Measurements from ENCODE around the gene JADE1.

The JADE1 gene

GRCh38 chr4:128809477-128810330 lies at the start of gene JADE1:
Gene JADE1, plus strand, starts transcription at chr4:128809700. Its CDS starts 22,059 bp downstream, at chr4:128831759.
- peak; percentile 94 for DNase-seq (ENCODE audit: low spot score)

DNA sequence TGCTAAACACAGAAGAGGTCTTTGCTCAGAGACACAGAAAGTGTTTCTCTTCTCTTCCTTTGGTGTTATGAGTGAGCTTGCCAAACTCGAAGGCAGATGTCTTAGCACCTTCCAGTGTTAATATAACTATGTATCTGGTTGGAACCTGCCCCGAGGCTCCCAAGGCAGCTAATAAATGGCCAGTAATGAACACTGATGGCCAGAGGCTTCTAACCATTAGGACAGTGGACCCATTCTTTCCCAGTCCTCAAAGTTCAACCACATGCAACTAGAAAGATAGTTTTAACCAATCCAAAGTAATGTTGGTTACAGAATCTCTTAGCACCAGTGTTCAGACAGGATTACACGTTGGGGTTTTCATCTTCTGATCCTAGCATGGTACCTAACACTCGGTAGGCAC lies 42.7 kb upstream of the JADE1 start:
- DNase-seq (ENCODE audit: low spot score): no peak

- no peak for DNase-seq (ENCODE audit: low spot score)
Observed at GRCh38 chr4:128768373-128768996, 41.0 kb upstream of the JADE1 start.

DNA sequence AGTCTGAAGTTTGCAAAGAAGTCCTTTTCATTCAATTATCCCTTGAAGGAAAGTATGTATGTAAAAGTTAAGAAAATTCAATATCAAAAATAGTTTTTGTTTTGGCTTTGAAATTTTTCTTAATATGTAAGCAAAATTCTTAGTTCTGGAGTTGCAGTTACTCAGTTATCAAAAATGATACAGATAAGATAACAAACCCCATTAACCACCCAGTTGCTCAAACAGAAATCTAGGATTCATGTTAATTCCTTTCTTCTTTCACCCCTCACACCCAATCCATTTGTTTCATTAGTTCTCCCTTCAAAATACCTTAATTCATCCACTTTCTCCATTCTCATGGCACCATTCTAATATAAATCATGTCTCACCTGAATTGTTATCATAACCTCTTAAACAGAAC lies 40.5 kb upstream of the JADE1 start:
- no peak for DNase-seq (ENCODE audit: low spot score)

DNA sequence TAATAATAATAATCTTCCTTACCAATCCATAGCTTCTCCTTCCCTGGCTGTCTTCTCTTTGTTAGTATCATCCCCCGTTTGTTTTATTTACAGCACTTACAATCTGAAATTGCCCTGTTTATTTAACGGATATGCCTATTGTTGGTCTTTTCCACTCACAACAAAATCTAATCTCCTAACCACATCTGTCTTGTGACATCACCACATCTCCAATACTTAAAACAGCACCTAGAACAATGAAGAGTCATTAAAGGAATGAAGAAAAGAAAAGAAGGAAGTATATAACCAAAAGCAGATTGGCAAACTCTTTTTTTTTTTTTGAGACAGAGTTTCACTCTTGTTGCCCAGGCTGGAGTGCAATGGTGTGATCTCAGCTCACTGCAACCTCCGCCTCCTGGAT lies 38.7 kb upstream of the JADE1 start:
- DNase-seq (ENCODE audit: low spot score): no peak

GRCh38 chr4:128775477-128775876 lies 34.0 kb upstream of the JADE1 start:
- DNase-seq (ENCODE audit: low spot score): no peak

DNA sequence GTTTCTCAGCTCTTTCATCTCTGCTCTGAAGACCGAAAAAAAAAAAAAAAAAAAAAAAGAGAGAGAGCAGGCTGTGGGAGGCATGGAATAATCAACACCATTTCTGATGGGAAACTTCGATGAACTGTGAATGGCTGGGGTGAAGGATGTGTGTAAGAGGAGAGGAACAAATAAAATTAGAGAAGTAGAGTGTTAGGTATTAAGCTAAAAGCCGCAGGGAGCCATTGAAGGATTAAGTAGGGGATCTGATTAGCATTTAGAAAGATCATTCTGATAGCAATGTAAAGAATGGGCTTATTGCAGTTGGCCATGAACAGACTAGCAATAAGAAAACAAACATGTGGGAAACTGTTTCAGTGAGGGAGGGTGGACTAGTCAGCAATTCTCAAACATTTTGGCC lies 33.6 kb upstream of the JADE1 start:
- DNase-seq (ENCODE audit: low spot score): no peak

DNA sequence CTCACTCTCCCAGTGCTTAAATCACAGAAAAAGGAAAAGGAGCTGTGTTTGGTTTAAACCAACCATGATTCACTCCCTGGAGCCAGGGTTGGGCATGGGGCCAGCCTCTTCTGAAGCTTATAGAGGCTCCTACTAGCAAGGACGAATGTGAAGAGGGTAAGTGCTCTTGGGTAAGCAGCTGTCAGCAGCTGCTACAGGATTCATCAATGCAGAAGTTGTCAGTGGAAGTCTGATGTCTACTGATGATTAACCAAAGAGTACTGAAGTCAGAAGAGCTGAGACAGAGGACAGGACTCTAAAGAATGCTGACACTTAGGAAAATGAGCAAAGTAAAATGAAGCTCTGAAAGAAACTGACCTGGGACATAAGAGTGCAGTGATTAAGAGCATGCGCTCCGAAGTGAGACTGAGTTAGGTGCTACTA lies 32.7 kb upstream of the JADE1 start:
- DNase-seq (ENCODE audit: low spot score): no peak

- no peak for DNase-seq (ENCODE audit: low spot score)
Observed at GRCh38 chr4:128780688-128781087, 28.8 kb upstream of the JADE1 start.

DNA sequence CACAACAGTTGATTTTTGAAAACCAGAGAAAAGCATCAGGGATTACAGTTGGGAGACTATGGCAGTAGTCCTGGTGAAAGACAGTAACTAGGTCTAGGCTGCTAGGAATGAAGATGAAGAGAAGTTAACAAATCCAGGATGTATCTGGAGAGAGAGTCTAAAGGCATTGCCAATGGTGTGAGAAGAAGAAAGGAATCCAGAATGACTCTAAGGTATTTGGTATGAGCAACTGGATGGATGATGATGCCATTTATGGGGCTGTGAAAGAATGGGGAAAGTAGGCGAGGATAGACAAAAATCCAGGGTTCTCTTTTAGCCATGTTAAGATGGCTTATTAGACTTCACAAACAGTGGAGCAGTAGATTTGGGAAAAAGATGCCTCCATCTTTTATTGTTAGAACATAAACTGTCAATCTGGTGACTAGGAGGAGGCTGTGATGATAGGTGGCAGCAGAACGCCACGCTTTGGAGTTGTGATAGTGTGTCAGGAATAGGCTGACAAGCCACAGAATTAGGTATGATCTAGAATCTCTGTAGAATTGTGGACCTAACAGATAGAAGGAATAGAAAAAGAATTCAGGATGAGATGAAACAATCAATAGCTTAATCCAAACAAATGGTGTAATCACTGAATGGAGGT lies 27.3 kb upstream of the JADE1 start:
- peak; percentile 63 for DNase-seq (ENCODE audit: low spot score)

DNA sequence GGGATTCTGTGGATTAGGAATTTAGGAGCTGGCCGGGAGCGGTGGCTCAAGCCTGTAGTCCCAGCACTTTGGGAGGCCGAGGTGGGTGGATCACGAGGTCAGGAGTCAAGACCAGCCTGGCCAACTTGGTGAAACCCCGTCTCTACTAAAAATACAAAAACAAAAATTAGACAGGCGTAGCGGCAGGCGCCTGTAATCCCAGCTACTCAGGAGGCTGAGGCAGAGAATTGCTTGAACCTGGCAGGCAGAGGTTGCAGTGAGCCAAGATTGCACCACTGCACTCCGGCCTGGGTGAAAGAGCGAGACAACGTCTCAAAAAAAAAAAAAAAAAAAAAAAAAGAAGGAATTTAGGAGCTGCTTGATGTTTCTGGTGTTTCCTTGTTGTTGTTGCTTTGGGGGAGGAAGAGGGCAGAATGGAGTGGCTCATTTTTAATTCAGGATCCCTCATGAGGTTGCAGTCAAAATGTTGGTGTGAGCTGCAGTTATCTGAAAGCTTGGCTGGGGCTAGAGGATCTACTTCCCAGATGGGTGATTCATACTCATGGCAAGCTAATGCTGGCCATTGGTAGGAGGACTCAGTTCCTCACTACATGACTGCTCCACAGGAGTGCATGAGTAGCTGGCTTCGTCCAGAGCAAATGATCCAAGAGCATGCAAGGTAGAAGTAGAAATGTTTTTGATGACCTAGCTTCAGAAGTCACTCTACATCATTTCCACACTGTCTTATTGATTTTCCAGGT lies 26.5 kb upstream of the JADE1 start:
- no peak for DNase-seq (ENCODE audit: low spot score)

DNA sequence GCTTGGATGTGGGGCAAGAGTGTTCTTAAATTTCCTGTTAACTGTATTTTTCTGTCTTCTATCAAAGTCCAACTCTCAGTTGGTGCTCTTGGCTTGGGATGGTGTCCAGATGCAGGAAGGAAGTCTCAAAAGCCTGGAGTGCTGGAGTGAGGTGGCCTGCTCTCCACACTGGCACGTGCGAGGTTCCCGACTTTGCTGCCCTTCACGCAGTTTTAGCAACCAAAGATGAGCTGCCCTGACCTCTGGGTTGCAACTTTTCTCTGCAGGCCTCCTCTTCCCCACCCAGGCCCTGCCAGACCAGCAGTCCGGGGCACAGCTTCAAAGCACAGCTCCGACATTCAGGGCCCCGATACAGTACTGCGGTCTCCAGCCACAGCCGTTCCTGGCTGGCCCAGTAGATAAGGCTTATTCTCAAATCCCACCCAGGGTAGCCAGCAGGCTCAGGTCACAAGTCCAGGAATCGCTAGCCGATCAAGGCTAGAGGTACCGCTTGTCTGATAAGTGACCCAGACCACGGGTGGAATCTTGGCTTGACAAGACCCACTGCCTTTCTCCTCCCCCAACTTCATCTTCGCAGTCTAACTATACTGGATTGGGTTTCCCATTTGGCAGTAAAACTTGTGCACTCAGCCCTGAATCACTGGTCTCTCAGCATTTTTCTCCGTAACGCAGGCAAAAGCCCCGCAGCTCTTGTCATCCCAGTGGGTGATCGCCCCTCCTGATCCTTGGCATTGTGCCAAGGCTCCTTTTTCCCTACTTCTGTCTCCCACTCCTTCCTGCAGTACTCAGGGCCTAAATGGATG lies 21.8 kb upstream of the JADE1 start:
- no peak for DNase-seq (ENCODE audit: low spot score)

DNA sequence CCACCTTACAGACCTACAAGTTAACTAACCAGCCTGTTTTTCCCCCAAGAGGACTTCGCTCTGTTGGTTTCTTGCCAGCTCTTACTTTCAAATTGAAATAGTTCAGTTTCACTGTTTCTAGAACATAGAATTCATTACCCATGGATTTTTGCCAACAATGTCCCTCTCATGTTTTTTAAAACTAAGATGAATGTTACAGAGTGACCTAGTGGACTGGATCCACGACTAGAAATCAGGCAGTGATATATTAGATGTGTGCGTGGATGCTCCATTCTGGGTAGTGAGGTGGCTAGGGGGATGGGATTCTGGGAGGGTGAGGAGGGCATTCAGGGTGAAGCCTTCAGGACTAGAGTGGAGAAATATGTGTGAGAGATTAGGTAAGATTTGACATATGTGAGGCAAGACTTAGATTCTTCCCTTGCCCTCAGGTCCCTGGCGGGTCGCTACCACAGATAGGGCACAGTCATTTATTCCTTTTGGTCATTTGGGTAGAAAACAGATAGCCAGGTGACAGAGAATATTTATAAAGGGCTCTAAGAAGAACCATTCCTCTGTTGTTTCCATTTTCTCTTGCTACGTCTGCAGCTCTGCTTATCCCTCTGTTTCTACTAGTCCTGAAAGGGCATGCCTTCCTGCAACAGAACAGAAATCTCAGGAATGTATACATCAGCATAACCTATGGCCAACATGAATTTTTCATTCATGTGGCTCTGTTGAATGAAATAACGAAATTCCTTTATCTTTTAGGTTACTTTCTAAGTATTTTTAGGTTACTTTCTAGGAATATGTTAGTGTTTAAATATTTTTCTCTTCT lies 15.4 kb upstream of the JADE1 start:
- no peak for DNase-seq (ENCODE audit: low spot score)

- DNase-seq (ENCODE audit: low spot score): no peak
Observed at GRCh38 chr4:128796934-128797333, 12.6 kb upstream of the JADE1 start.

- no peak for DNase-seq (ENCODE audit: low spot score)
Observed at GRCh38 chr4:128800284-128800683, 9.2 kb upstream of the JADE1 start.

- DNase-seq (ENCODE audit: low spot score): no peak
Observed at GRCh38 chr4:128800701-128801284, 8.7 kb upstream of the JADE1 start.

- no peak for DNase-seq (ENCODE audit: low spot score)
Observed at GRCh38 chr4:128802680-128803628, 6.5 kb upstream of the JADE1 start.

DNA sequence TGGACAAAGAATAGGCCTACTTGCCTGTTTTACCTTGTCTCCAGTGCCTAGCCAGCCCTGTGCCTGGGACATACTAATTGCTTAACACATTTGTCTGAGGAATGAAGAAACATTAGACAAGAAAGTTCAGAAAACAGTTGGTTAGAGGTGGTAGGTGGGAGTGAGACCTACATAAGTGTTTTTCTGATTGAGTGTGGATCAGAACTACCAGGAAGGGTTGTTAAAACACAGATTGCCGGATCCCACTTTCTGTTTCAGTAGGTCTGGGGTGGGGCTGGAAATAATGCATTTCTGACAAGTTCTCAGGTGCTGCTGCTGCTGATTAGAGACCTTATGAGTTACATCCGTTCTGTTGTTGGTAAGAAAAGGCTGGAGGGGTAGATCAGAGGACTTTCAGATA lies 5.7 kb upstream of the JADE1 start:
- no peak for DNase-seq (ENCODE audit: low spot score)

- DNase-seq (ENCODE audit: low spot score): peak; percentile 47
Observed at GRCh38 chr4:128810331-128810870, 901 bp downstream of the JADE1 start.
